ENCODE results near the gene LRP1B.

The LRP1B gene

DNA sequence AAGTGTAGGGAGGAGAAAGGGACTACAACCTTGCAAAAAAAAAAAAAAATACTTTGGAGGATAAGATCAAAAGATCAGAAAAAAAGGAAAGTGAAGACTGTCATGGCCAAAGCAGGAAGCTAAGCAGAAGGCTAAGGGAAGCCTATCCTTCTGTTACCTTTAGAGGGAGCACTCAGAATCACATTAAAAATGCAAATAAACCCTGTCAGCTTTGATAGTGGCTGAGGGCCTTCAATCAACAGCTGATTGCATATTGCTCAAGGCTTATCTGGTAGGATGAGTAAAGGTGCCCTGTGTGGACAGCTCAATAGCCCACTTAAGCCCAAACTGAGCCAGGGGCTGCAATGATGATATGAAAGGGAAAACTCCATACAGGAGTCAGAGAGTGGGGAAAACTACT lies 1021.2 kb downstream of the LRP1B start:
- no peaks in the 10 kb centered on the region for H3K36me3 ChIP-seq (replicated peaks)
- in situ Hi-C loops (cut with MboI; ENCODE audit: low sequenced_read_pairs): no loop called here
- H3K4me1 ChIP-seq: peaks cover 16% of the 10 kb centered on the region
- H3K9me3 ChIP-seq: no peaks in the 10 kb centered on the region
- H3K4me3 ChIP-seq: no peak overlapping the region
- no peaks in the 10 kb centered on the region for H3K27me3 ChIP-seq (ENCODE audit: low read depth)
- DNase-seq (ENCODE audit: low spot score in 2 of 2): no peak

DNA sequence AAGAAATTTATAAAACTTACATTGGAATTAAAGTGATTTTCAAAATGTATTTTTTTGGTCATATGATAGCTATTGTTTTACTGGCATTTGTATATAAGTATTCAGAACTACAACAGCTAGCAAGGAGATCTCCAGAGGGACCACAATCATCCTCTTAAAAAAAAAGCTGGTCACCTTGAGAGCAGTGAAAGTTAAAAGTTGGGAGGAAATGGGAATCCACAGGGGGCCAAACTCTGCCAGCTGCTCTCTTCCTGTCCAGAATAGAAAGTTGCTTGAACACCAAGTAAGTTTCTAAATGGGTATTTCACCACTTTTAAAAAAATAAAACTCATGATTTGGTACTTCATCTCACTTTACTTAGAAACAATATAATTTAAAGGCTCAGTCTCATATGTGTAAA lies 1025.1 kb downstream of the LRP1B start:
- in situ Hi-C loops (cut with MboI; ENCODE audit: low sequenced_read_pairs): no loop called here
- no peaks in the 10 kb centered on the region for H3K9me3 ChIP-seq
- no peaks in the 10 kb centered on the region for H3K27me3 ChIP-seq (ENCODE audit: low read depth)
- no peaks in the 10 kb centered on the region for H3K4me1 ChIP-seq
- no peak for DNase-seq (ENCODE audit: low spot score in 2 of 2)
- no peak overlapping the region for H3K4me3 ChIP-seq
- H3K36me3 ChIP-seq (replicated peaks): no peaks in the 10 kb centered on the region

- DNase-seq (ENCODE audit: low spot score in 2 of 2): no peak
- Histone ChIP-seq H3K4me3 (no peak overlapping the region), H3K27me3 (ENCODE audit: low read depth) (no peaks in the 10 kb centered on the region), H3K9me3 (no peaks in the 10 kb centered on the region), H3K36me3 (replicated peaks) (no peaks in the 10 kb centered on the region), H3K4me1 (no peaks in the 10 kb centered on the region)
- in situ Hi-C loops (cut with MboI; ENCODE audit: low sequenced_read_pairs): no loop called here
Observed at GRCh38 chr2:141103216-141103615, 1027.6 kb downstream of the LRP1B start.

DNA sequence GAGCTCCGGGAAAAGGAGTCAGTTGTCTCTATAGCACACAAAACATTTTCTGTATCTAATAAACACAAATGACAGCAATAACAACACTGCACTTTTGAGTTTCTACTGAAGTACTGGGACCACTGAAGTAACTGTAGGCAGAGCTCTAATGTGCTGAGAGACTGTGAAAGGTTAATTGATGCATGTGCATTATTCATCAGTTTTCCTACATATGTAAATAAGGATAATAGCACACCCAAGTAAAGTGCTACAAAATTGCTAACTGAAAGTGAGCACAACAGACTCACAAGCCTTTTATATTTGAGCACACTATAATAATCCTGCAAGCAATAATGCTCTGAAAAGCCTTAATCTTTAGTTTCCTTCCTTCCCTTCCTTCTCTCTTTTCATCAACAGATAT lies 1051.6 kb downstream of the LRP1B start:
- in situ Hi-C loops (cut with MboI; ENCODE audit: low sequenced_read_pairs): no loop called here

GRCh38 chr2:141075753-141076152 lies 1055.1 kb downstream of the LRP1B start:
- no peak for DNase-seq (ENCODE audit: low spot score in 2 of 2)
- H3K9me3 ChIP-seq: no peaks in the 10 kb centered on the region
- no peaks in the 10 kb centered on the region for H3K27me3 ChIP-seq (ENCODE audit: low read depth)
- no peaks in the 10 kb centered on the region for H3K36me3 ChIP-seq (replicated peaks)
- peaks cover 7% of the 10 kb centered on the region; the same call in 1 of the 2 replicates for H3K4me1 ChIP-seq
- no peak overlapping the region for H3K4me3 ChIP-seq
- in situ Hi-C loops (cut with MboI; ENCODE audit: low sequenced_read_pairs): no loop called here

More for the DNA sequence above, 1051.6 kb downstream of the LRP1B start:
- H3K4me1 ChIP-seq: peaks cover 7% of the 10 kb centered on the region; the same call in 1 of the 2 replicates
- DNase-seq (ENCODE audit: low spot score in 2 of 2): peak in 1 of 2 experiments; percentile 57
- no peaks in the 10 kb centered on the region for H3K9me3 ChIP-seq
- no peak overlapping the region for H3K4me3 ChIP-seq
- no peaks in the 10 kb centered on the region for H3K36me3 ChIP-seq (replicated peaks)
- no peaks in the 10 kb centered on the region for H3K27me3 ChIP-seq (ENCODE audit: low read depth)

GRCh38 chr2:141068053-141068682 lies 1062.6 kb downstream of the LRP1B start:
- in situ Hi-C loops (cut with MboI; ENCODE audit: low sequenced_read_pairs): no loop called here
- Histone ChIP-seq H3K36me3 (replicated peaks) (no peaks in the 10 kb centered on the region), H3K9me3 (no peaks in the 10 kb centered on the region), H3K4me1 (peaks cover 4% of the 10 kb centered on the region; the same call in 1 of the 2 replicates), H3K27me3 (ENCODE audit: low read depth) (no peaks in the 10 kb centered on the region), H3K4me3 (no peak overlapping the region)
- DNase-seq (ENCODE audit: low spot score in 2 of 2): peak in 1 of 2 experiments; percentile 23

- no peak for DNase-seq (ENCODE audit: low spot score in 2 of 2)
- H3K9me3 ChIP-seq: no peaks in the 10 kb centered on the region
- H3K27me3 ChIP-seq (ENCODE audit: low read depth): no peaks in the 10 kb centered on the region
- H3K4me3 ChIP-seq: no peak overlapping the region
- in situ Hi-C loops (cut with MboI; ENCODE audit: low sequenced_read_pairs): no loop called here
- no peaks in the 10 kb centered on the region for H3K36me3 ChIP-seq (replicated peaks)
- H3K4me1 ChIP-seq: peaks cover 4% of the 10 kb centered on the region; the same call in 1 of the 2 replicates
Observed at GRCh38 chr2:141065042-141065441, 1065.8 kb downstream of the LRP1B start.

- in situ Hi-C loops (cut with MboI; ENCODE audit: low sequenced_read_pairs): no loop called here
Observed at GRCh38 chr2:141063406-141063805, 1067.4 kb downstream of the LRP1B start.

DNA sequence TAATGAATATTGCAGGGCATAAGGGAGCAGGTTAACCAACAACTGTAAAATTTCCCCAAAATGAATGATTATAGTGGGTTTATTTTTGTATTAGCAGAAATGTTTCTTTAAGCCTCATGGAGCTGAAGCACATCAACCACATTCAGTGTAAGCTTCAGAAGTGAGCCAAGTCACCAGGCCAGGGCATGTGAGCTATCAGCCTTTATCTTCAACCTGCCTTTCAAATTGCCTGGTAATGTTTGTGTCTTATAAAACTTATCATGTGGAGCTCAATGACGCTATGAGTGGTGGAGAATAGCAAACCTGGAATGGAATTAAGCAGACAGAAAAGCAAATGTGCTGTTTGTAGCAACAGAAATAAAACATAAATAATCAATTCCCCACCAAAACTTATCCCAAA lies 1068.4 kb downstream of the LRP1B start:
- in situ Hi-C loops (cut with MboI; ENCODE audit: low sequenced_read_pairs): no loop called here
- no peak for DNase-seq (ENCODE audit: low spot score in 2 of 2)
- Histone ChIP-seq H3K27me3 (ENCODE audit: low read depth) (no peaks in the 10 kb centered on the region), H3K9me3 (no peaks in the 10 kb centered on the region), H3K36me3 (replicated peaks) (no peaks in the 10 kb centered on the region), H3K4me1 (peaks cover 4% of the 10 kb centered on the region; the same call in 1 of the 2 replicates), H3K4me3 (no peak overlapping the region)

More at GRCh38 chr2:141063406-141063805, 1067.4 kb downstream of the LRP1B start:
- Histone ChIP-seq H3K4me3 (no peak overlapping the region), H3K36me3 (replicated peaks) (no peaks in the 10 kb centered on the region), H3K9me3 (no peaks in the 10 kb centered on the region), H3K4me1 (peaks cover 4% of the 10 kb centered on the region; the same call in 1 of the 2 replicates), H3K27me3 (ENCODE audit: low read depth) (no peaks in the 10 kb centered on the region)
- peak; percentile 42 to 69 for DNase-seq (ENCODE audit: low spot score in 2 of 2)

- in situ Hi-C loops (cut with MboI; ENCODE audit: low sequenced_read_pairs): no loop called here
- Histone ChIP-seq H3K4me1 (peaks cover 4% of the 10 kb centered on the region; the same call in 1 of the 2 replicates), H3K4me3 (no peak overlapping the region), H3K9me3 (no peaks in the 10 kb centered on the region), H3K27me3 (ENCODE audit: low read depth) (no peaks in the 10 kb centered on the region), H3K36me3 (replicated peaks) (no peaks in the 10 kb centered on the region)
- no peak for DNase-seq (ENCODE audit: low spot score in 2 of 2)
Observed at GRCh38 chr2:141062031-141062430, 1068.8 kb downstream of the LRP1B start.

- H3K9me3 ChIP-seq: no peaks in the 10 kb centered on the region
- DNase-seq (ENCODE audit: low spot score in 2 of 2): no peak
- H3K4me1 ChIP-seq: peaks cover 1% of the 10 kb centered on the region; the same call in 1 of the 2 replicates
- H3K4me3 ChIP-seq: no peak overlapping the region
- H3K36me3 ChIP-seq (replicated peaks): no peaks in the 10 kb centered on the region
- in situ Hi-C loops (cut with MboI; ENCODE audit: low sequenced_read_pairs): no loop called here
- H3K27me3 ChIP-seq (ENCODE audit: low read depth): no peaks in the 10 kb centered on the region
Observed at GRCh38 chr2:141058556-141058955, 1072.3 kb downstream of the LRP1B start.

GRCh38 chr2:141055531-141055930 lies 1075.3 kb downstream of the LRP1B start:
- DNase-seq (ENCODE audit: low spot score in 2 of 2): no peak
- in situ Hi-C loops (cut with MboI; ENCODE audit: low sequenced_read_pairs): no loop called here
- no peaks in the 10 kb centered on the region for H3K27me3 ChIP-seq (ENCODE audit: low read depth)
- H3K9me3 ChIP-seq: no peaks in the 10 kb centered on the region
- no peak overlapping the region for H3K4me3 ChIP-seq
- no peaks in the 10 kb centered on the region for H3K36me3 ChIP-seq (replicated peaks)
- H3K4me1 ChIP-seq: no peaks in the 10 kb centered on the region

DNA sequence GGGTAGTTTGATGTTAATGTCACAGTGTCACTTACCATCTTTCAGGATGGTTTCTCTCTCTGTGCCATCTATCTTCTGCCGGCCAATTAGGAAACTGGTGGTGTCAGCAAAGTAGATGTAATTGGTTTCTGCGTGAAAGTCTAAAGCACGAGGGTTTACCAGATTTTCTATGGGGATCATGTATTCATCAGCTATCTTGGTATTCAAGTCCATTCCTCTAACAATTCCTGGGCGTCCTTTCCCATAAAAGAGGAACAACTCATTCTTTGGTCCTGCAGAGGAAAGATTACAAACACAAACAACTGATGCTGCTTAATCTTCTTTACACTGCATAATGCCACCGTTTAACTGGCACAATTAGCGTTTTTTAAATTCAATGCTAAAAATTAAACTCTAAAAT lies 1081.9 kb downstream of the LRP1B start:
- no peak for DNase-seq (ENCODE audit: low spot score in 2 of 2)
- in situ Hi-C loops (cut with MboI; ENCODE audit: low sequenced_read_pairs): no loop called here
- Histone ChIP-seq H3K4me1 (no peaks in the 10 kb centered on the region; the same call in 1 of the 2 replicates), H3K4me3 (no peak overlapping the region), H3K27me3 (ENCODE audit: low read depth) (no peaks in the 10 kb centered on the region), H3K9me3 (no peaks in the 10 kb centered on the region), H3K36me3 (replicated peaks) (no peaks in the 10 kb centered on the region)

DNA sequence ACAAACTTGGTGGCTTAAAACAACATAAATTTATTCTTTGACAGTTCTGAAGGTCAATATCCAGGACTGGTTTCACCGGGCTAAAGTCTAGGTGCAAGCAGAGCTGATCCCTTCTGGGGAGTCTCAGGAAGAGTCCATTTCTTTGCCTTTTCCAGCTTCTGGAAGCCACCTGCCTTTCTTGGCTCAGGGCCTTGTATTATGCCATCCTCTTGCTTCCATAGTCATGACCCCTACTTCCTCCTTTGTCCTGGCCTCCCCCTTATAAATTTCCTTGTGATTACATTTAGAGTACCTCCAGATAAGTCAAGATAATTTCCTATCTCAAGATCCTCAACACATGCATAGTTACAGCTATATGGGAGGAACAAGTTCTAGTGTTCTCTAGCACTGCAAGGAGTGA lies 1089.5 kb downstream of the LRP1B start:
- Histone ChIP-seq H3K4me1 (peaks cover 7% of the 10 kb centered on the region), H3K4me3 (no peak overlapping the region), H3K9me3 (no peaks in the 10 kb centered on the region), H3K27me3 (ENCODE audit: low read depth) (no peaks in the 10 kb centered on the region), H3K36me3 (replicated peaks) (no peaks in the 10 kb centered on the region)
- DNase-seq (ENCODE audit: low spot score in 2 of 2): no peak
- in situ Hi-C loops (cut with MboI; ENCODE audit: low sequenced_read_pairs): no loop called here

- H3K36me3 ChIP-seq (replicated peaks): no peaks in the 10 kb centered on the region
- no peaks in the 10 kb centered on the region for H3K27me3 ChIP-seq (ENCODE audit: low read depth)
- in situ Hi-C loops (cut with MboI; ENCODE audit: low sequenced_read_pairs): no loop called here
- no peak for DNase-seq (ENCODE audit: low spot score in 2 of 2)
- H3K4me1 ChIP-seq: peaks cover 12% of the 10 kb centered on the region
- H3K9me3 ChIP-seq: no peaks in the 10 kb centered on the region; the same call in 1 of the 2 replicates
- no peak overlapping the region for H3K4me3 ChIP-seq
Observed at GRCh38 chr2:141038341-141038740, 1092.5 kb downstream of the LRP1B start.

Measured in HAP-1 (cell line).